Activated naive CD4-positive, alpha-beta T cell treated with anti-CD3 and anti-CD28 coated beads for 36 hours (primary cell): Measurements from ENCODE around the gene SAMD4B. TPM values are rescaled to one million over a fixed set of nuclear protein-coding genes. Genes with fewer than 3 reads are reported as not detected.

Source experiments
- CTCF ChIA-PET: fragments of 350-600 bp; sonication (Branson Sonifier 250); formaldehyde crosslinking; loops from one replicate; lab custom pipeline; 2021; ENCODE audit warnings: antibody characterized with exemption; lab: Charles Lee
- DNase-seq: peaks from one replicate; pipeline ENCODE4 v3.0.0-alpha.2; 2020
- H3K27ac Mint-ChIP-seq: one replicate; pipeline ENCODE4 v1.8.0; 2021; ENCODE audit warnings: mild to moderate bottlenecking, mixed read lengths
- H3K27me3 Mint-ChIP-seq: one replicate; pipeline ENCODE4 v1.8.0; 2021; ENCODE audit warnings: low read depth, mixed read lengths
- H3K36me3 Mint-ChIP-seq: one replicate; pipeline ENCODE4 v1.8.0; 2021; ENCODE audit warnings: low read depth, mixed read lengths
- H3K4me1 Mint-ChIP-seq: one replicate; pipeline ENCODE4 v1.8.0; 2021; ENCODE audit warnings: low read depth, mixed read lengths
- H3K4me3 Mint-ChIP-seq: one replicate; pipeline ENCODE4 v1.8.0; 2021; ENCODE audit warnings: mild to moderate bottlenecking, moderate library complexity, mixed read lengths
- H3K9me3 Mint-ChIP-seq: one replicate; pipeline ENCODE4 v1.8.0; 2021; ENCODE audit warnings: mixed read lengths
- intact Hi-C: fragments of 100-400 bp; cut with micrococcal nuclease; formaldehyde crosslinking; loops from one replicate; pipeline ENCODE4 v1.15.1; 2023
- total RNA-seq, 2 experiments: library from RNA; stranded (reverse); gene quantifications; one replicate each; pipeline ENCODE4 v1.2.3, GENCODE V29; 2021

The SAMD4B gene
- total RNA-seq, 2 experiments from 2014 or later = 33.0 to 35.8 TPM

GRCh38 chr19:39381910-39382611 is 39.8 kb downstream of the SAMD4B start:
- no peak overlapping the region for H3K4me3 Mint-ChIP-seq
- intact Hi-C loops = no loop called here
- H3K27me3 Mint-ChIP-seq = no peaks in the 10 kb centered on the region
- H3K9me3 Mint-ChIP-seq = no peaks in the 10 kb centered on the region
- CTCF ChIA-PET = interaction anchor here (1.2 kb wide), 3 partner anchors 9 to 16 kb away, joined by 3 to 5 read pairs (median 4); partner anchors contain the start of genes MED29 and PAF1
- no peak for DNase-seq
- no peaks in the 10 kb centered on the region for H3K4me1 Mint-ChIP-seq
- no peak overlapping the region for H3K27ac Mint-ChIP-seq
- peaks cover 28% of the 10 kb centered on the region for H3K36me3 Mint-ChIP-seq

GRCh38 chr19:39382991-39383828 is 41.0 kb downstream of the SAMD4B start:
- Mint-ChIP-seq H3K27ac (peak overlapping the region; percentile 54), H3K4me3 (no peak overlapping the region), H3K4me1 (no peaks in the 10 kb centered on the region), H3K36me3 (peaks cover 25% of the 10 kb centered on the region), H3K9me3 (no peaks in the 10 kb centered on the region), H3K27me3 (no peaks in the 10 kb centered on the region)
- no peak for DNase-seq
- CTCF ChIA-PET = interaction anchor here (1.2 kb wide), 3 partner anchors 8 to 16 kb away, joined by 3 to 5 read pairs (median 4); partner anchors contain the start of genes MED29 and PAF1
- intact Hi-C loops = no loop called here

- Mint-ChIP-seq H3K4me1 (peaks cover 8% of the 10 kb centered on the region), H3K27ac (peak overlapping the region; percentile 22), H3K4me3 (no peak overlapping the region), H3K27me3 (no peaks in the 10 kb centered on the region), H3K36me3 (peaks cover 20% of the 10 kb centered on the region), H3K9me3 (no peaks in the 10 kb centered on the region)
- intact Hi-C loops = no loop called here
- DNase-seq = no peak
- CTCF ChIA-PET = no interaction called here
Observed at GRCh38 chr19:39384839-39385568, 42.8 kb downstream of the SAMD4B start.

GRCh38 chr19:39385629-39386411 is 43.6 kb downstream of the SAMD4B start:
- Mint-ChIP-seq H3K4me1 (peaks cover 13% of the 10 kb centered on the region), H3K27me3 (no peaks in the 10 kb centered on the region), H3K36me3 (peaks cover 21% of the 10 kb centered on the region), H3K4me3 (no peak overlapping the region), H3K9me3 (no peaks in the 10 kb centered on the region), H3K27ac (peak overlapping the region; percentile 7)
- intact Hi-C loops = no loop called here
- CTCF ChIA-PET = interaction anchor here (0.6 kb wide), 1 partner anchor 14 kb away, joined by 3 read pairs; no protein-coding TSS in a partner anchor
- no peak for DNase-seq

DNA sequence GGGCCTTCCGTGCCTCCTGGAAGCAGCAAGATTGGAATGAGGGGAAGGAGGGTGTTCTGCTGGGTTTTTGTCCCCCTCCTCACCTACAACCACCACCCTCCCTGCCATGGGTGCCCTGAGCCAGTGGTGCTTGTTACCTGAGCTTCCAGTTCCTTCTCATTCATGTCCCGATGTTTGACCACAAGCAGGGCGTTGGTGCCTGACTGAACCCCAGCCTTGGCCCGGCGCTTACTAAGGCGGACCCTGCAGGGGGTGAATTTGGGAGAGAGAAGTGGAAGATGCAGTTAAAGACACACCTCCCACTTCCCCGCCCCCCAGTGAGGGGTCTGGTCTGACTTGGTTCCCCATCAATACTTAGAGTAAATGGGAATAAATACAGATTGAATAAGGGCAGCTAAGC is 44.3 kb downstream of the SAMD4B start:
- Mint-ChIP-seq H3K36me3 (peaks cover 17% of the 10 kb centered on the region), H3K27me3 (no peaks in the 10 kb centered on the region), H3K4me1 (peaks cover 19% of the 10 kb centered on the region), H3K4me3 (no peak overlapping the region), H3K9me3 (no peaks in the 10 kb centered on the region), H3K27ac (peak overlapping the region; percentile 7)
- DNase-seq = no peak
- CTCF ChIA-PET = interaction anchor here (0.6 kb wide), 1 partner anchor 15 kb away, joined by 3 read pairs; no protein-coding TSS in a partner anchor
- intact Hi-C loops = no loop called here

- DNase-seq = no peak
- H3K9me3 Mint-ChIP-seq = no peaks in the 10 kb centered on the region
- H3K4me3 Mint-ChIP-seq = no peak overlapping the region
- H3K27me3 Mint-ChIP-seq = no peaks in the 10 kb centered on the region
- intact Hi-C loops = no loop called here
- H3K36me3 Mint-ChIP-seq = peaks cover 15% of the 10 kb centered on the region
- CTCF ChIA-PET = interaction anchor here (1.3 kb wide), 1 partner anchor 23 kb away, joined by 5 read pairs; no protein-coding TSS in a partner anchor
- H3K4me1 Mint-ChIP-seq = peaks cover 33% of the 10 kb centered on the region
- H3K27ac Mint-ChIP-seq = no peak overlapping the region
Observed at GRCh38 chr19:39388657-39389056, 46.4 kb downstream of the SAMD4B start.

GRCh38 chr19:39389631-39390414 is 47.6 kb downstream of the SAMD4B start:
- CTCF ChIA-PET = interaction anchor here (1.3 kb wide), 1 partner anchor 22 kb away, joined by 5 read pairs; no protein-coding TSS in a partner anchor
- H3K36me3 Mint-ChIP-seq = peaks cover 20% of the 10 kb centered on the region

GRCh38 chr19:39390451-39390750 is 48.2 kb downstream of the SAMD4B start:
- CTCF ChIA-PET = interaction anchor here (1.8 to 2.2 kb wide), 2 partner anchors 21 to 24 kb away, joined by 3 to 11 read pairs; no protein-coding TSS in a partner anchor
- DNase-seq = peak; percentile 84
- Mint-ChIP-seq H3K9me3 (no peaks in the 10 kb centered on the region), H3K36me3 (peaks cover 21% of the 10 kb centered on the region), H3K4me1 (peaks cover 41% of the 10 kb centered on the region), H3K4me3 (peak overlapping the region; percentile 98), H3K27me3 (no peaks in the 10 kb centered on the region), H3K27ac (peak overlapping the region; percentile 98)
- intact Hi-C loops = no loop called here

More at GRCh38 chr19:39389631-39390414, 47.6 kb downstream of the SAMD4B start:
- no peaks in the 10 kb centered on the region for H3K27me3 Mint-ChIP-seq
- peak overlapping the region; percentile 98 for H3K27ac Mint-ChIP-seq
- H3K9me3 Mint-ChIP-seq = no peaks in the 10 kb centered on the region
- no peak for DNase-seq
- peak overlapping the region; percentile 98 for H3K4me3 Mint-ChIP-seq
- peaks cover 36% of the 10 kb centered on the region for H3K4me1 Mint-ChIP-seq
- intact Hi-C loops = no loop called here

DNA sequence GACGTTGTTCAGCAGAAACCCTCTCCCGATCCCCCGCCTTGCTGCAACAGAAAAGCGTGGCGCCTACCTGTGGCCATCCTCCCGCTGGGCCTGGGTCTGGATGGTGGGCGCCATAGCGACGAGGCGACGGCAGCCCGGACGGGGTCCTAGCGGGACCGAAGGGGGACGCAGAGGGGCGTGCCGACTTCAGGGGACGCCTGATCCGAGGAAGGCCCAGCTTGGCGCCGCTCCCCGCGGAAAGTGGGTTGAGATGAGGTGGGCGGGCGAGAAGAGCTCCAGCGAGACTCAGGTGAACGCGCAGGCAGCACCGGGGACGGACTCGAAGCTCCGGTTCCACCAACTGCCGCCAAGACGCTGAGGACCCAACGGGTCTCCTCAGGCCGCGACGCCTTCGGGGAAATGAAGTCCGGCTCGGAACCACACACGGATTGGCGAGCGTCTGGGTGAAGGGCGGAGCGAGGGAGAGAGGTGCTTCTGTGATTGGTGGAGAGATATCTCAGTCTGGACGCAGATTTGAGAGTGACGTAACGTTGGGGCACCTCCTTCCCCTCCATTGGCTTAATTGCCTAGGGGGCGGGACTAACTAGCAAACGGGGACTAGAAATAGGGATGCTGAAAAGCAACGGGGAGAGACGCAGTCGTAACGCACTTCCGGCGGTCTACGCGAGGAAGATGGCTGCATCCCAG is 48.7 kb downstream of the SAMD4B start, which contains the start of the genes MED29 and PAF1:
MED29 (plus strand) TSS at position 628 of the 687 bp plus-strand sequence; CDS start at position 673, 45 bp downstream.
PAF1 (minus strand) TSS at position 356 of the 687 bp plus-strand sequence; CDS start at position 114, 242 bp downstream.
- Mint-ChIP-seq H3K27me3 (no peaks in the 10 kb centered on the region), H3K27ac (peak within 1 kb of the TSS; percentile 98), H3K4me3 (peak within 1 kb of the TSS; percentile 98), H3K36me3 (peaks cover 20% of the 10 kb centered on the region), H3K9me3 (no peaks in the 10 kb centered on the region), H3K4me1 (peaks cover 41% of the 10 kb centered on the region)
- peak; percentile 98 for DNase-seq
- intact Hi-C loops = loop anchor here (1.0 kb wide), 6 partner anchors 11 to 89 kb away; partner anchors contain the start of genes PLEKHG2 and TIMM50
- CTCF ChIA-PET = interaction anchor here (0.6 to 2.2 kb wide), 7 partner anchors 8 to 48 kb away, joined by 3 to 11 read pairs (median 3); partner anchors contain the start of gene SAMD4B
